IMR-90 (cell line): ENCODE measurements around the gene C5orf52. TPM values are rescaled to one million over a fixed set of nuclear protein-coding genes. Genes with fewer than 3 reads are reported as not detected.

ENCODE experiments used
- ATAC-seq: fragments of 200-7000 bp; cut with Tn5 transposase; 2 replicates; pipeline ENCODE4 v1.9.1; 2020; ENCODE audit warnings: low read depth, mild to moderate bottlenecking, moderate library complexity
- BruUV-seq: library from RNA; stranded (reverse); fragments of 400-500 nt; replicated peaks from 2 replicates; lab custom pipeline; 2021; lab: Mats Ljungman, UMichigan
- CTCF ChIA-PET: fragments of 300-600 bp; formaldehyde crosslinking; extraction: SDS; loops from one replicate; lab custom pipeline; 2021; ENCODE audit warnings: antibody characterized with exemption; lab: Yijun Ruan, JAX
- POLR2A ChIA-PET: fragments of 300-600 bp; sonication (Branson Sonifier 250); formaldehyde crosslinking; loops from one replicate; lab custom pipeline; 2022; ENCODE audit warnings: antibody characterized with exemption; ENCODE audit not compliant: unreplicated experiment; lab: Charles Lee
- DNase-seq: peaks from one replicate; pipeline ENCODE4 v3.0.0; 2013
- H2AFZ ChIP-seq: replicated peaks from 2 replicates; pipeline ENCODE3; 2013; ENCODE audit warnings: low read length, mild to moderate bottlenecking; ENCODE audit not compliant: poor library complexity
- H2AK5ac ChIP-seq: 2 replicates; pipeline ENCODE4 v1.6.1; 2013; ENCODE audit warnings: low read depth, low read length, inconsistent platforms
- H2AK9ac ChIP-seq: replicated peaks from 2 replicates; pipeline ENCODE3; 2013; ENCODE audit warnings: mild to moderate bottlenecking, low read depth, low read length, moderate library complexity; ENCODE audit not compliant: poor library complexity
- H2BK120ac ChIP-seq: 2 replicates; pipeline ENCODE4 v1.6.1; 2013; ENCODE audit warnings: low read depth, low read length, inconsistent platforms
- H2BK15ac ChIP-seq: 3 replicates; pipeline ENCODE4 v1.6.1; 2013; ENCODE audit warnings: low read depth, low read length, inconsistent platforms
- H2BK20ac ChIP-seq: 2 replicates; pipeline ENCODE4 v1.6.1; 2013; ENCODE audit warnings: low read depth, mild to moderate bottlenecking, inconsistent platforms, low read length, moderate library complexity
- H2BK5ac ChIP-seq: 2 replicates; pipeline ENCODE4 v1.6.1; 2013; ENCODE audit warnings: mild to moderate bottlenecking, low read depth, low read length, inconsistent platforms; ENCODE audit not compliant: poor library complexity, severe bottlenecking
- H3K14ac ChIP-seq: replicated peaks from 2 replicates; pipeline ENCODE4 v1.6.1; 2013; ENCODE audit warnings: low read depth, low read length, inconsistent platforms
- H3K18ac ChIP-seq: 2 replicates; pipeline ENCODE4 v1.6.1; 2013; ENCODE audit warnings: low read depth, low read length, control low read depth
- H3K23ac ChIP-seq: 2 replicates; pipeline ENCODE4 v1.6.1; 2013; ENCODE audit warnings: low read depth, low read length, inconsistent platforms
- H3K27ac ChIP-seq: 2 replicates; pipeline ENCODE4 v1.5.1; 2013; ENCODE audit warnings: mild to moderate bottlenecking, control low read depth, low read length; ENCODE audit not compliant: insufficient read depth
- H3K27me3 ChIP-seq: 2 replicates; pipeline ENCODE4 v1.6.1; 2013; ENCODE audit warnings: low read length; ENCODE audit not compliant: control insufficient read depth, insufficient read depth
- H3K36me3 ChIP-seq: 2 replicates; pipeline ENCODE4 v1.6.1; 2013; ENCODE audit warnings: low read length, mixed read lengths; ENCODE audit not compliant: control insufficient read depth, insufficient read depth
- H3K4ac ChIP-seq: 2 replicates; pipeline ENCODE4 v1.6.1; 2013; ENCODE audit warnings: low read depth, low read length, inconsistent platforms
- H3K4me1 ChIP-seq: 2 replicates; pipeline ENCODE4 v1.6.1; 2013; ENCODE audit warnings: low read length, mixed read lengths; ENCODE audit not compliant: control insufficient read depth, insufficient read depth
- H3K4me2 ChIP-seq: 2 replicates; pipeline ENCODE4 v1.6.1; 2013; ENCODE audit warnings: low read depth, mild to moderate bottlenecking, control low read depth, low read length, moderate library complexity
- H3K4me3 ChIP-seq: 2 replicates; pipeline ENCODE4 v1.5.1; 2013; ENCODE audit warnings: low read depth, mild to moderate bottlenecking, control low read depth, low read length, moderate library complexity; ENCODE audit not compliant: insufficient read depth
- H3K56ac ChIP-seq: 2 replicates; pipeline ENCODE4 v1.6.1; 2013; ENCODE audit warnings: low read length, inconsistent platforms; ENCODE audit not compliant: insufficient read depth; ENCODE audit errors: extremely low read depth
- H3K79me1 ChIP-seq, 2 experiments: 2 replicates each; pipeline ENCODE4 v1.6.1; 2013; ENCODE audit warnings: low read length in 2 of 2, inconsistent platforms in 1 of 2, low read depth in 1 of 2
- H3K9ac ChIP-seq: 2 replicates; pipeline ENCODE4 v1.6.1; 2013; ENCODE audit warnings: low read depth, low read length, control low read depth
- H3K9me1 ChIP-seq: 2 replicates; pipeline ENCODE4 v1.6.1; 2013; ENCODE audit warnings: low read length, inconsistent platforms; ENCODE audit not compliant: insufficient read depth
- H3K9me3 ChIP-seq: 2 replicates; pipeline ENCODE4 v1.6.1; 2013; ENCODE audit warnings: low read length; ENCODE audit not compliant: control insufficient read depth, insufficient read depth
- H4K20me1 ChIP-seq: 2 replicates; pipeline ENCODE4 v1.6.1; 2013; ENCODE audit warnings: low read length, inconsistent platforms; ENCODE audit not compliant: insufficient read depth
- H4K5ac ChIP-seq: 2 replicates; pipeline ENCODE4 v1.6.1; 2013; ENCODE audit warnings: mild to moderate bottlenecking, low read depth, low read length, control low read depth
- H4K8ac ChIP-seq, 2 experiments: 2 replicates each; pipeline ENCODE4 v1.6.1; 2013; ENCODE audit warnings: low read depth in 2 of 2, low read length in 2 of 2, control low read depth in 1 of 2, inconsistent platforms in 1 of 2
- H4K91ac ChIP-seq: 2 replicates; pipeline ENCODE4 v1.6.1; 2013; ENCODE audit warnings: low read depth, low read length, inconsistent platforms; ENCODE audit not compliant: insufficient read depth
- BHLHE40 ChIP-seq: fragments of 150-350 bp; IDR thresholded peaks from 2 replicates; pipeline ENCODE4 v1.6.1; 2016; ENCODE audit warnings: mild to moderate bottlenecking, low read depth, low read length
- CEBPB ChIP-seq: IDR thresholded peaks from 2 replicates; pipeline ENCODE4 v1.6.1; 2012; ENCODE audit warnings: low read depth, low read length, improper control_type of control experiment
- FOS ChIP-seq: fragments of 150-350 bp; IDR thresholded peaks from 2 replicates; pipeline ENCODE4 v1.6.1; 2016; ENCODE audit warnings: low read depth, low read length
- MAFK ChIP-seq: IDR thresholded peaks from 2 replicates; pipeline ENCODE4 v1.6.1; 2012; ENCODE audit warnings: low read depth, low read length, improper control_type of control experiment
- MAZ ChIP-seq: IDR thresholded peaks from 2 replicates; pipeline ENCODE4 v1.6.1; 2012; ENCODE audit warnings: low read depth, mild to moderate bottlenecking, low read length, improper control_type of control experiment, moderate library complexity, borderline replicate concordance
- MXI1 ChIP-seq: IDR thresholded peaks from 2 replicates; pipeline ENCODE4 v1.6.1; 2012; ENCODE audit warnings: low read depth, mild to moderate bottlenecking, low read length, moderate library complexity, borderline replicate concordance
- NFE2L2 ChIP-seq: fragments of 150-350 bp; IDR thresholded peaks from 2 replicates; pipeline ENCODE4 v1.6.1; 2016; ENCODE audit warnings: low read depth, mild to moderate bottlenecking, low read length
- POLR2A ChIP-seq: IDR thresholded peaks from 2 replicates; pipeline ENCODE4 v1.6.1; 2012; ENCODE audit warnings: mild to moderate bottlenecking, low read depth, low read length
- RAD21 ChIP-seq: IDR thresholded peaks from 2 replicates; pipeline ENCODE4 v1.6.1; 2012; ENCODE audit warnings: low read length, improper control_type of control experiment
- RCOR1 ChIP-seq: IDR thresholded peaks from 2 replicates; pipeline ENCODE4 v1.6.1; 2012; ENCODE audit warnings: mild to moderate bottlenecking, low read length, improper control_type of control experiment; ENCODE audit not compliant: insufficient replicate concordance
- RFX5 ChIP-seq: IDR thresholded peaks from 2 replicates; pipeline ENCODE4 v1.8.0; 2012; ENCODE audit warnings: low read depth, mild to moderate bottlenecking, low read length, moderate library complexity
- SMC3 ChIP-seq: fragments of 150-350 bp; IDR thresholded peaks from 2 replicates; pipeline ENCODE4 v1.6.1; 2016; ENCODE audit warnings: low read depth, mild to moderate bottlenecking, antibody characterized with exemption, low read length, moderate library complexity
- WGBS, 2 experiments: methylation state at CpG; one replicate each; pipeline versions ENCODE4 v1.1.5 to v1.1.7; 2013; ENCODE audit warnings: missing lambda C conversion rate in 2 of 2; ENCODE audit not compliant: insufficient read length in 1 of 2; ENCODE audit errors: extremely low coverage in 2 of 2; 5-methylcytosine and 5-hydroxymethylcytosine counted together
- dilution Hi-C: fragments of 300-500 bp; cut with HindIII; formaldehyde crosslinking; loops from one replicate; pipeline ENCODE4 v1.14.3; 2018; ENCODE audit warnings: low sequenced_read_pairs; ENCODE audit not compliant: unreplicated experiment
- in situ Hi-C: fragments of 300-500 bp; cut with MboI; formaldehyde crosslinking; loops from 3 replicates; pipeline ENCODE4 v1.14.3; 2019; ENCODE audit warnings: low sequenced_read_pairs, inconsistent platforms, mixed read lengths
- intact Hi-C: fragments of 100-400 bp; cut with micrococcal nuclease; formaldehyde crosslinking; loops from 2 replicates; pipeline ENCODE4 v1.10.0; 2022
- polyA plus RNA-seq, 3 experiments: library from polyadenylated mRNA; depleted of rRNA; stranded (reverse); fragments of >200 nt; gene quantifications; 2 replicates each; pipeline ENCODE4 v1.2.3, GENCODE V29; 2012; ENCODE audit warnings: low replicate concordance in 1 of 3
- total RNA-seq: library from RNA; depleted of rRNA; stranded (reverse); fragments of >200 nt; gene quantifications from 2 replicates; pipeline ENCODE4 v1.2.3, GENCODE V29; 2012
- TF ChIP-seq, protein P1 (sequence below): fragments of 150-350 bp; IDR thresholded peaks from 2 replicates; pipeline ENCODE4 v1.6.1; 2017; ENCODE audit warnings: mild to moderate bottlenecking, antibody characterized with exemption, low read length, low read depth
- TF ChIP-seq, protein P2 (sequence below): conservative IDR thresholded peaks from 2 replicates; pipeline ENCODE4 v1.5.1; 2012; ENCODE audit warnings: mild to moderate bottlenecking, low read depth, low read length, improper control_type of control experiment

C5orf52 gene
- total and polyA plus RNA-seq, 2 of the 4 experiments (the other 2 are of a cell fraction): not detected

DNA sequence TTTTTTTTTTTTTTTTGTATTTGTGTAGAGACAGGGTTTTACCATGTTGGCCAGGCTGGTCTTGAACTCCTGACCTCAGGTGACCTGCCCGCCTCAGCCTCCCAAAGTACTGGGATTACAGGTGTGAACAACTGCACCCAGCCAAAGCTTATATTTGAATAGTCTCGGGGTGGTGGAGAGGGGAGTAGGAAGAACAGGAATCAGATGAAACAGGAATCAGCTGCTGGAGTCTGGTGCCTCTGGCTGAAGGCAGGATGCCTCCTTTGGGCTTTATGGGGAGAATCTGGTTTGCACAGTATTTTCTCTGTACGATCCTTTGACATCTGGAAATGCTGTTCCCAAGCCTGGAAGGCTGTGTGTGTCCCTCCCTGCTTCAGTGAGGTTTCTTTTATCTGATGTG lies 10.9 kb downstream of the C5orf52 start:
- Histone ChIP-seq H3K23ac (no peak overlapping the region), H2BK120ac (no peak overlapping the region), H2AK9ac (no peak overlapping the region), H3K9me1 (no peaks in the 10 kb centered on the region), H2BK15ac (no peak overlapping the region), H3K36me3 (no peaks in the 10 kb centered on the region), H3K9ac (no peak overlapping the region), H4K8ac (no peak overlapping the region), H3K79me1 (no peaks in the 10 kb centered on the region), H2BK5ac (no peak overlapping the region), H3K4me2 (no peak overlapping the region), H4K20me1 (no peaks in the 10 kb centered on the region), H3K27ac (no peak overlapping the region), H3K27me3 (no peaks in the 10 kb centered on the region), H2AFZ (no peak overlapping the region), H3K4me1 (no peaks in the 10 kb centered on the region), H4K5ac (no peak overlapping the region), H3K18ac (no peak overlapping the region), H3K56ac (no peak overlapping the region), H4K91ac (no peak overlapping the region), H3K4me3 (no peak overlapping the region), H3K9me3 (no peaks in the 10 kb centered on the region), H3K4ac (no peak overlapping the region), H2BK20ac (no peak overlapping the region), H3K14ac (no peak overlapping the region), H2AK5ac (no peak overlapping the region)
- no peak for ATAC-seq
- in situ Hi-C loops: no loop called here
- DNase-seq: no peak
- intact Hi-C loops: no loop called here
- CTCF ChIA-PET: no interaction called here
- POLR2A ChIA-PET: interaction anchor here (0.6 kb wide), 1 partner anchor 292 kb away, joined by 5 read pairs; no protein-coding TSS in a partner anchor
- dilution Hi-C loops: no loop called here
- TF ChIP-seq SMC3: no peak
- TF ChIP-seq MAZ: no peak
- TF ChIP-seq POLR2A: no peak
- no peak for TF ChIP-seq RFX5
- TF ChIP-seq, protein P1, sequence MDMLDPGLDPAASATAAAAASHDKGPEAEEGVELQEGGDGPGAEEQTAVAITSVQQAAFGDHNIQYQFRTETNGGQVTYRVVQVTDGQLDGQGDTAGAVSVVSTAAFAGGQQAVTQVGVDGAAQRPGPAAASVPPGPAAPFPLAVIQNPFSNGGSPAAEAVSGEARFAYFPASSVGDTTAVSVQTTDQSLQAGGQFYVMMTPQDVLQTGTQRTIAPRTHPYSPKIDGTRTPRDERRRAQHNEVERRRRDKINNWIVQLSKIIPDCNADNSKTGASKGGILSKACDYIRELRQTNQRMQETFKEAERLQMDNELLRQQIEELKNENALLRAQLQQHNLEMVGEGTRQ: no peak
- TF ChIP-seq FOS: no peak
- TF ChIP-seq MXI1: no peak
- TF ChIP-seq BHLHE40: no peak
- no peak for TF ChIP-seq NFE2L2
- no peak for TF ChIP-seq MAFK
- TF ChIP-seq RCOR1: no peak
- no peak for TF ChIP-seq CEBPB
- TF ChIP-seq, protein P2, sequence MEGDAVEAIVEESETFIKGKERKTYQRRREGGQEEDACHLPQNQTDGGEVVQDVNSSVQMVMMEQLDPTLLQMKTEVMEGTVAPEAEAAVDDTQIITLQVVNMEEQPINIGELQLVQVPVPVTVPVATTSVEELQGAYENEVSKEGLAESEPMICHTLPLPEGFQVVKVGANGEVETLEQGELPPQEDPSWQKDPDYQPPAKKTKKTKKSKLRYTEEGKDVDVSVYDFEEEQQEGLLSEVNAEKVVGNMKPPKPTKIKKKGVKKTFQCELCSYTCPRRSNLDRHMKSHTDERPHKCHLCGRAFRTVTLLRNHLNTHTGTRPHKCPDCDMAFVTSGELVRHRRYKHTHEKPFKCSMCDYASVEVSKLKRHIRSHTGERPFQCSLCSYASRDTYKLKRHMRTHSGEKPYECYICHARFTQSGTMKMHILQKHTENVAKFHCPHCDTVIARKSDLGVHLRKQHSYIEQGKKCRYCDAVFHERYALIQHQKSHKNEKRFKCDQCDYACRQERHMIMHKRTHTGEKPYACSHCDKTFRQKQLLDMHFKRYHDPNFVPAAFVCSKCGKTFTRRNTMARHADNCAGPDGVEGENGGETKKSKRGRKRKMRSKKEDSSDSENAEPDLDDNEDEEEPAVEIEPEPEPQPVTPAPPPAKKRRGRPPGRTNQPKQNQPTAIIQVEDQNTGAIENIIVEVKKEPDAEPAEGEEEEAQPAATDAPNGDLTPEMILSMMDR: no peak
- TF ChIP-seq RAD21: no peak
- BruUV-seq: no TSS peak
- no CpG with 5 or more reads among the region's 3 CpGs for WGBS, 2 experiments
